ENCODE measurements around the gene INPPL1. TPM values are rescaled to one million over a fixed set of nuclear protein-coding genes. Genes with fewer than 3 reads are reported as not detected.
A peak's percentile ranks its signal among the peaks of the same experiment; 100 is the strongest.

INPPL1 gene
- total and polyA plus RNA-seq, 10 of the 15 experiments (the other 5 are each of a cell fraction or from before 2014, with no cell fraction given) = 0.47 to 116 (median 43.4) TPM

DNA sequence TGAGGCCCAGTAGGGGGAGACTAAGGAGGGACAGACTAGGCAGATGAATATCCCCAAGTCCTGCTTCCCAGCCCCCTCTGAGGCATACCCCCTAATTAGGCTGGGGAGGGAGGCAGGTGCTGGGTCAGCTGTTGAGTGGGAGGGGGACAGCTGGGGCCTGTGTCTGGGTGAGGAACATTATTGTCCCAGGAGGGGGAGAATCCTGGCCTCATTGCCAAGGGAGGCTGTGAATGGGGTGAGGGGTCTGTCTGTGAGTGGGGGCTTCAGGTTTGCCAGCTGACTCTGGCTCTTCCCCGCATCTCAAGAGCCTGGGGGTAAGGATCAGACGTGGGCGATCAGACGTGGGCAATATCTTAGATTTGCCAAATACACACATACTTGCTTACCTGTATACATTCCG is 2.1 kb downstream of the INPPL1 start:
- Histone ChIP-seq H3K4me1 (ENCODE audit: control insufficient read depth, insufficient read depth, low read length) (peaks cover 15% of the 10 kb centered on the region), H4K20me1 (ENCODE audit: control insufficient read depth, insufficient read depth) (no peaks in the 10 kb centered on the region; the same call in 1 of the 2 replicates), H3K9me3 (replicated peaks; ENCODE audit: control insufficient read depth, insufficient read depth, low read length) (no peaks in the 10 kb centered on the region), H3K36me3 (ENCODE audit: control insufficient read depth in 2 of 2, insufficient read depth in 2 of 2, low read length in 1 of 2) (peaks cover 13 to 25% of the 10 kb centered on the region in 2 experiments; a peak in 3 of 4 replicates), H3K4me3 (no peak overlapping the region), H3K9ac (ENCODE audit: control insufficient read depth, insufficient read depth, low read length) (no peak overlapping the region), H3K4me2 (ENCODE audit: control insufficient read depth, insufficient read depth) (peak overlapping the region; percentile 30; the same call in 1 of the 2 replicates), H2AFZ (ENCODE audit: control insufficient read depth, low read depth, low read length) (no peak overlapping the region), H3K27ac (ENCODE audit: control insufficient read depth, insufficient read depth) (no peak overlapping the region), H3K27me3 (replicated peaks in 1 of 2; ENCODE audit: control insufficient read depth in 2 of 2, insufficient read depth in 2 of 2, low read length in 1 of 2) (no peaks in the 10 kb centered on the region), H3K79me2 (ENCODE audit: control insufficient read depth, insufficient read depth, low read length) (peaks cover 26% of the 10 kb centered on the region)
- ChIA-PET SMC1A (ENCODE audit: uncharacterized antibody, unreplicated experiment) (interaction anchor here (0.8 to 1.2 kb wide), 2 partner anchors 185 to 252 kb away, joined by 3 read pairs; no protein-coding TSS in a partner anchor), CTCF (interaction anchor here (1.0 to 2.3 kb wide), 7 partner anchors 12 to 204 kb away, joined by 3 to 14 read pairs (median 4); no protein-coding TSS in a partner anchor), POLR2A (interaction anchor here (0.7 kb wide), 2 partner anchors 13 to 233 kb away, joined by 3 read pairs; no protein-coding TSS in a partner anchor), RAD21 (ENCODE audit: unreplicated experiment) (no interaction called here)
- DNase-seq (ENCODE audit: low read depth, low spot score) (no peak), ATAC-seq (no peak), FAIRE-seq (no peak)
- intact Hi-C loops (cut with micrococcal nuclease; ENCODE audit: unreplicated experiment) = no loop called here
- BruUV-seq (replicated peaks) = no TSS peak
- WGBS (ENCODE audit: insufficient coverage, insufficient replicate concordance, low lambda C conversion rate, missing lambda C conversion rate) = 100% methylated on average over 5 of the region's 5 CpGs
- no peak for TF ChIP-seq BHLHE40 (IDR thresholded peaks at IDR 0.05; ENCODE audit: borderline replicate concordance in 1 of 2, low read depth in 2 of 2, low read length in 1 of 2)
- TF ChIP-seq, protein P1, sequence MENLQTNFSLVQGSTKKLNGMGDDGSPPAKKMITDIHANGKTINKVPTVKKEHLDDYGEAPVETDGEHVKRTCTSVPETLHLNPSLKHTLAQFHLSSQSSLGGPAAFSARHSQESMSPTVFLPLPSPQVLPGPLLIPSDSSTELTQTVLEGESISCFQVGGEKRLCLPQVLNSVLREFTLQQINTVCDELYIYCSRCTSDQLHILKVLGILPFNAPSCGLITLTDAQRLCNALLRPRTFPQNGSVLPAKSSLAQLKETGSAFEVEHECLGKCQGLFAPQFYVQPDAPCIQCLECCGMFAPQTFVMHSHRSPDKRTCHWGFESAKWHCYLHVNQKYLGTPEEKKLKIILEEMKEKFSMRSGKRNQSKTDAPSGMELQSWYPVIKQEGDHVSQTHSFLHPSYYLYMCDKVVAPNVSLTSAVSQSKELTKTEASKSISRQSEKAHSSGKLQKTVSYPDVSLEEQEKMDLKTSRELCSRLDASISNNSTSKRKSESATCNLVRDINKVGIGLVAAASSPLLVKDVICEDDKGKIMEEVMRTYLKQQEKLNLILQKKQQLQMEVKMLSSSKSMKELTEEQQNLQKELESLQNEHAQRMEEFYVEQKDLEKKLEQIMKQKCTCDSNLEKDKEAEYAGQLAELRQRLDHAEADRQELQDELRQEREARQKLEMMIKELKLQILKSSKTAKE (IDR thresholded peaks at IDR 0.05; ENCODE audit: low read depth, poor library complexity, severe bottlenecking) = no peak
- TF ChIP-seq, protein P2, sequence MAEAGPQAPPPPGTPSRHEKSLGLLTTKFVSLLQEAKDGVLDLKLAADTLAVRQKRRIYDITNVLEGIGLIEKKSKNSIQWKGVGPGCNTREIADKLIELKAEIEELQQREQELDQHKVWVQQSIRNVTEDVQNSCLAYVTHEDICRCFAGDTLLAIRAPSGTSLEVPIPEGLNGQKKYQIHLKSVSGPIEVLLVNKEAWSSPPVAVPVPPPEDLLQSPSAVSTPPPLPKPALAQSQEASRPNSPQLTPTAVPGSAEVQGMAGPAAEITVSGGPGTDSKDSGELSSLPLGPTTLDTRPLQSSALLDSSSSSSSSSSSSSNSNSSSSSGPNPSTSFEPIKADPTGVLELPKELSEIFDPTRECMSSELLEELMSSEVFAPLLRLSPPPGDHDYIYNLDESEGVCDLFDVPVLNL (IDR thresholded peaks at IDR 0.05; ENCODE audit: low read depth, low read length) = no peak
- in situ Hi-C loops (cut with MboI) = no loop called here
